Middle frontal gyrus (tissue), 1 donor: ENCODE measurements around the gene MAPK11.

Source experiments
- DNase-seq: peaks from one replicate; pipeline ENCODE4 v3.0.0-alpha.2; 2015; ENCODE audit warnings: low spot score; ENCODE audit errors: extremely low spot score

Gene MAPK11

DNA sequence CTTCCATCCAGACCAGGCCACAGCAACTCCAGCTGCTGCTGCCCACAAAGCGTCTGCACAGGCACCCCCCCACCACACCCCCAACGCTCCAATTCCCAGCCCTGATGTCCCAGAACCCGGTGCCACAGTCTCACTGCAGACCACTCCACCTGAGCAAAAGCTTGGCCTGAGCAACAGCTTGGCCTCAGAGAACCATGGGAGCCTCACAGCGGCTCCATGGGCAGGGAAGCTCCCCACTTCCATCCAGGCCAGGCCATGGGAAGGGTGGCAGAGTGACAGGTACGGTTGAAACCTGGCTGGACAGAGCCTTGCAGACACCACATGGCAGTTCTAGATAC is 24.1 kb upstream of the MAPK11 start:
- DNase-seq: no peak

DNA sequence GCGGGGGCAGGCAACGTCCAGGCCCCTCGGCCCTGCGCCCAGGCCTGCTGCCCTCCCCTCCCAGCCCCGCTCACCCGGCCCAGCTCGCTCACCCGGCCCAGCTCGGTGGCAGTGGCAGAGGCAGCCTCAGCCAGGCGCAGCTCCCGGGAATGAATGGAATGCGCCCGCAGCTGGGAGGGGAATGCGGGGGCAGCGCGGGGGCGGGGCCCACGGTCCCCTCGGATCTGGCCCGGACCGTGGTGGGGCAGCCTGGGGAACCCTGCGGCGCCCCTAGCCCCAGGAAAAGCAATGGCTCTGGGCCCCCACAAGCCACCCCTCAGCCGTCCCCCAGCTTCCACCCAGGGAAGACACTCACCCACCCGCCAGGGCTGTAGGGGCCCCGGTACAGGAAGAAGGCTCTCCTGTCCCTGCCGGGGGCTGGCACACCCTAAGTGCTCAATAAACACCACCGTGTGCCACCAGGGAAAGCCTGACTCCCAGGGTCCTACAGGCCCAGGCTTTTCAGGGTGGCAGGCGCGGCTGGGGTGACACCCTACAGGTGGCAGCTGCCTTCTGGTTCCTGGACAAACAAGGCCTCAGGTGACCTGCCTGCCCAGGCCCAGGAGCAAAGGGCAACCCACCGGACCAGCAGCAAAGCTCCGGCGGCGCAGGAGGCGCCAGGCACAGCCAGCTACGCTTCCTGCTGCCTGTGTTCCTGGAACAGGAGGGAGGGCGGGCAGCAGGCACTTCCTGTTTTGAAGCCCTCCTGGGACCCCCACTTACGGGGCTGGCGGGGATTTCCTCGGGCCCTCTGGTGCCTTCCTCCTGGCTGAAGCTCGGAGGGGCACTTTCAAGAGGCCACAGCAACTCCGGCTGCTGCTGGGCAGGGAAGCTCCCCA is 23.5 kb upstream of the MAPK11 start:
- no peak for DNase-seq

DNA sequence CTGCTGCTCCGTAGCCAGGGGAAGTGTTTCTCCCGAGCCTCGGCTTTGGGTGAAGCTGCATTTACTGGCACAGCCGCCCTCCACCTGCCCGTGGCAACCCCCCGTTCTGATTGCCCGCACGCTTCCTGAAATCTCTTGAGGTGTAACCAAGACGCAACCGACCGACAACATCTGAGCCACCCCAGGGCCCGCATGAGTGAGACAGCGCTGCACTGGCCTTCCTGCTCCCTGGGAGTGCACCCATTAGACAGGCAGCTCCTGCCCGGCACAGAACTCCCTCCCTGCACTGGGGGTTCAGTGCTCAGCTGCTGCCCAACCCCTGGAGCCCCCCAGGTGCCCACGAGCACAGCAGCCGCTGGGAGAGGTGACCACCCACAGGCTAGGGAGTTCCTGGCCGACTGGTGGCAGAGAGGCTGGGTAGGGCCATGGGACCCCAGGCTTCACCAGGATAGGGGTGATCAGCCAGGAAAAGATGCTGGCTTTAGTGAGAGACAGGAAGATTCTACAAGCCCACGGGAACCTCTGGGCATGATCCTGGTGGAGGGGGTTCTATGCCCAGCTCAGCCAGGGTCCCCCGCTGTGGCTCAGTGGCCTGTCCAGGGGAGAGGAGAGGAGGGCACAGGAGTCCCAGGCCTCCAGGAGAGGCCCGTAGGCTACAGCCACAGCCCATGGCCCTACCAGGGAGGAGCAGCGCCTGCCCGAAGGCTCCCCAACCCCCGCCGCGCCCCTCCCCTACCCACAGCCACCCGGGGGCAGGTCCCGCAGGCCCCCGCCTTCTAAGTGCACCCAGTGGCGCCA is 22.7 kb upstream of the MAPK11 start:
- DNase-seq: no peak

DNA sequence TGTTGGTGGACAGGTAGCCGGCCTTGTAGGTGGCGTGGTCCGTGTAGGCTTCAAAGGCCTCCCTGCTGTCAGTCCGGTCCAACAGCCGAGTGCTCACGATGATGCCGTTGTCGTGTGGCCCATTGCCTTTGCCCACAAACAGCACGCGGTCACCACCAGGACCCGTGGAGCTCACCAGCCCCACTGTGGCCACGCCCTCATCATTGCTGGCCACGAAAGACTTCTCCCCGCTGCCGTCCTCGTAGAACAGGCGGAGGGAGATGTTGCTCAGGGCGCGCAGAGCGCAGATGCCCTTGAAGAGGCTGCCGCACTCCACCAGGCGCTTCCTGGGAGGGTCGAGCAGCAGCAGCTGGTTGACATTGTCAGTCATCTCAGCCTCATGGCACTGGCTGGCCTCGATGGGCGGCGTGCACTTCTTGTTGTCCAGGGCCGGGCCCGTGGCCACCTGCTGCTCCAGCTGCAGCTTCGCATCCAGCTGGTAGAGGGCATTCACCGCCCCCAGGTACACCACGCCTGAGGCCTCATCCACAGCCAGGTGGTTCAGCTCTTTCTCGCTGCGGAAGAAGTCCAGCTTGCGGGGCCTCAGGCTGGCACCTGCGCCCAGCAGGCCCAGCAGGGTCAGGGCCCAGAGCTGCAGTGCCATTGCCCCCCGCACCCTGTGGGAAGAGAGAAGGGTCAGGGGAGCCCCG is 19.9 kb upstream of the MAPK11 start:
- no peak for DNase-seq

DNA sequence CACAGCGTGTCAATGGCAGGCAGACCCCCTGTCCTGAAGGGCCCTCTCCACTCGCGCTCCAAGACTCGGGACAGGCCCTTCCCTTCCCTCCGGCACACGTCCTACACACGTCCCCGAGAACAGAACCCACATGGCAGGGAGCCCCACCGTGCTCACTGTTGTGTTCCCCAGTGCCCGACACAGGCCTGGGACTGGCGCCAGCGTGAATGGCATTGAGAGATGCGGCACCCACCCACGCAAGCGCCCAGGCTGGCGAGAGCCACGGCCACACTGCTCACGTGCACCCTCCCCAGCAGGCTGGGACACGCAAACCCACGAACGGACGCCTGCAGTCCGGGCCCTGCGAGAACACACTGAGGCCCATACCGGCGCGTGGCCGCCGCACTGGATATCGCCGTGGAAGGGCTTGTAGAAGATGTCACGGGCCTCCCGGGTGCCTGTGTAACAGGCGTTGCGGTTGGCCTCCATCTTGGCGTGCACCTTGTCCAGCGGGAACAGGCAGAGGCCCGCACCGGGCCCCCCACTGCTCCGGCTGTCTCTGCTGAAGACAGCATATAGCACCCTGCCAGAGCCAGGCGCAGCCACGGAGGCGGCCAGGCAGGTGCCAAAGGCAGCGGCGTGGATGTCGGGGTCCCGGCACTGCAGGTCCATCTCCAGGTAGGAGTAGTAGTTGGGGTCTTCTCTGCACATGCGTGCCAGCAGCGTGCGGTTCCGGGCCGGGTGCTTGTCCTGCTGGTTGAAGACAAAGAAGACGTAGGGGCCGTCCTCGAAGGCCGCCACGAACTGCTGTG is 19.2 kb upstream of the MAPK11 start:
- DNase-seq: no peak

DNA sequence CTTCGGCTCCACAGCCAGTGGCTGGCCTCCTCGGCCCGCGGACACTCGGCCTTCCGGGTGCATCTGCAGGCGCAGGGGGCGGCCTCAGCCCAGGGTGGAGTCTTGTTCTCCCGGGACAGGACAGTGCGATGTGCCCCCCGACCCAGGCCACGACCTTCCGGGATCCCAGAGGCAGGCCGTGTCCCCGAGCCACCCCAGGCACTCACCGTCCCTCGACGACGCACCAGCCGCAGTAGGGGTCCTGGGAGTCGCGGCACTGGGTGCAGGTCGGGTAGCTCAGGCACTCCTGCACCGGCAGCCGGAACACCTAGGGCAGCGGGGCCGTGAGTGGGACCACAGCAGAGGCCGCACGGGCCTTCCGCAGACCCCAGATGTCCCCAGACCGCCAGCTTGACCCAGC is 17.6 kb upstream of the MAPK11 start:
- DNase-seq: no peak

DNA sequence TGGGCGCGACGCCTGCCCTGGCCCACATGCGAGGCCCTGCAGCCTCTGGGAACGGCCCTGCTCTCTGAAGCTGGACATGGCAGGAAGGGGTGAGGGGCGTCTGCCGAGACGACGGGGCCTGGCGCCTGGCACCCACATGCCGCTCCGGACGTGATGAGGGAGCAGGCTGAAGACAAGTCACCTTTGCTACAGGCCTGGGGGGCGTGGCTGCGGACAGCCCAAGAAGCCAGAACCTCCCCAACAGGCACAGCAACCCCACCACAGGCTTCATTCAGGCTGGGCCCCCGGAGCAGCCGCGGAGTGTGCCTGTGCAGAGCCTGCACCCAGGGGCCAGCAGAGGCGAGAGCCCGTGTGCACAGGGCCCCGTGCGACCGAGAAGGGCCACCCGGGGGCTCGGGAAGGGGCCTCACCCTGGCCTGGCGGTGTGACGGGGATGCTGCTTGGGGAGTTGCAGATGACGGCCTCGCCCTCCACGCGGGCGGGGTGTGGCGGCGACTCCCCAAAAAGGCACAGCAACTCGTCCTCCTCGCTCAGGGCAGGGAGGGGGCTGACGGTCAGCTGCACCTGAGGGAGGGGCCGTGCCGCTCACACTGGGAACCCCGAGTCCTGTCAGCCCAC is 16.6 kb upstream of the MAPK11 start:
- DNase-seq: no peak

DNA sequence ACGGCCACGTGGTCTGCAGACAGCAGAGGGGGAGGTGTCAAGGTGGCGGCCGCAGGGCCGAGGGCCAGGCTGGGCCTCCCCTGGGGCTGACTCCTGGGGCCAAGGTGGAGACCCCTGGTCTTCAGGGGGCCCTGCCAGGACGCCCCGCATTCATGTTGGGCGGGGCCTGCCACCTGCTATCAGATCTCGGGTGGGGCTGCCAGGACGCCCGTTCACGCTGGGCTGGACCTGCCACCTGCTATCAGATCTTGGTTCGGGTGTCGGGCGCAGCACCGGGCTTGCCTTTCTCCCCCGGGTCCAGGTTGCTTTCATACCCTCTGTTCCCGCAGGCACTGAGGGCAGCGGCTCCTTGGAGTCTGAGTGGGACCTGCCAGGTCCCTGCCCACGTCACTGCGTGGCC is 16.1 kb upstream of the MAPK11 start:
- DNase-seq: no peak

DNA sequence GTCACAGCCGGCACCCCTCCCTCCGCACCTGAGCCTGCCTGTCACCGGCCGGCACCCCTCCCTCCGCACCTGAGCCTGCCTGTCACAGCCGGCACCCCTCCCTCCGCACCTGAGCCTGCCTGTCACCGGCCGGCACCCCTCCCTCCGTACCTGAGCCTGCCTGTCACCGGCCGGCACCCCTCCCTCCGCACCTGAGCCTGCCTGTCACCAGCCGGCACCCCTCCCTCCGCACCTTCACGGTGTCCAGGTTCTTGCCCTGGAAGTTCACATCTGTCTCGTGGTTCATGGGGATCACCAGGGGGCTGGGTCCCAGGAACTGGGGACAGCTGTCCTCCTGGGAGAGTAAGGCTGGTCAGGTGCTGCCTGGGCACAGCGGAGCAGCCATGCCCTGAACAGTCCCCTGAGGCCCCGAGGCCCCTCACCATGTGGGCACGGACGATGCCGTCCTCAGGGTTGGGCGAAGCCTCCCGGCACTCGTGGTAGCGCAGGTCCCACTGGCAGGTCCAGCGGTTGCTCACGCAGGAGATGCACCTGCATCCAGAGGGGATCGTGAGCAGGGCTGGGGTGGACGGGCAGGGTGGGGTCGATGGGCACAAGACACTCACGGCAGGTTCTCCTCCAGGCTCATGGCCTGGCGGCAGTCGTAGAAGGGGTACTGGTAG is 15.5 kb upstream of the MAPK11 start:
- DNase-seq: no peak

DNA sequence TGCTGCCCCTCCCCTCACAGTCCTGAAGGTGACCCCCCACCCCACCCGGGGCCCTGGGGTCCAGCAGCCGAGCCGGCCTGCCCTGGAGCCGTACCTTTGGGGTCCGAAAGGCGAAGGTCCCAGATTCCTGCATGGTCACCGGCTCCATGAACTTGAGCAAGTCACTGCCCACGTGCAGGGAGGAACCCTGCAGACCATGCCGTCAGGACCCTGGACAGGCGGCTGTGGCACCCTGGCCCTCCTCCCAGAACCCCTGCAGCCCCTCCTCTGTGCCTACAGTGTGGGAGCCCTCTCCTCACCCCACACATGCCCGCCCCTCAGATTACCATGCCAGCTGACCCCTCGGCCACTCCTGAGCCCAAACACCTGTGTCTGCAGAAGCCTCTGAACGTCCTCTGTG is 14.3 kb upstream of the MAPK11 start:
- DNase-seq: no peak

DNA sequence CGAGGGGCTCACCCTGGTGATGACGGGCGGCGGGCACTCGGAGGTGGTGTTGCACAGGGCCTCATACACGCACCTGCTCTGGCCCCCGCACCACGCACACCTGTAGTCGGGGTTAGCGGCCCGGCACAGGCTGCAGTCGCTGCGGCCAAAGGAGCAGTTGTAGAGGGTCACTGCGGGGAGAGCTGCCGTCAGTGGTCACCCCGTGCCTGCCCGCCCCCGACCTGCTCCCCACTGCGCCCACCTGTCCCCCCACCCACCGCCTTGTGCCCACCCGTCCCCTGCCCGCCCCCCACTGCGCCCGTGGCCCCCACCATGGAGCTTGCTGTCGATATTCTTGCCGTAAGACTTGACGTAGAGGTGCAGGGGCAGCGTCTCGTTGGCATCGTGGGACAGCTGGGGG is 13.6 kb upstream of the MAPK11 start:
- no peak for DNase-seq

DNA sequence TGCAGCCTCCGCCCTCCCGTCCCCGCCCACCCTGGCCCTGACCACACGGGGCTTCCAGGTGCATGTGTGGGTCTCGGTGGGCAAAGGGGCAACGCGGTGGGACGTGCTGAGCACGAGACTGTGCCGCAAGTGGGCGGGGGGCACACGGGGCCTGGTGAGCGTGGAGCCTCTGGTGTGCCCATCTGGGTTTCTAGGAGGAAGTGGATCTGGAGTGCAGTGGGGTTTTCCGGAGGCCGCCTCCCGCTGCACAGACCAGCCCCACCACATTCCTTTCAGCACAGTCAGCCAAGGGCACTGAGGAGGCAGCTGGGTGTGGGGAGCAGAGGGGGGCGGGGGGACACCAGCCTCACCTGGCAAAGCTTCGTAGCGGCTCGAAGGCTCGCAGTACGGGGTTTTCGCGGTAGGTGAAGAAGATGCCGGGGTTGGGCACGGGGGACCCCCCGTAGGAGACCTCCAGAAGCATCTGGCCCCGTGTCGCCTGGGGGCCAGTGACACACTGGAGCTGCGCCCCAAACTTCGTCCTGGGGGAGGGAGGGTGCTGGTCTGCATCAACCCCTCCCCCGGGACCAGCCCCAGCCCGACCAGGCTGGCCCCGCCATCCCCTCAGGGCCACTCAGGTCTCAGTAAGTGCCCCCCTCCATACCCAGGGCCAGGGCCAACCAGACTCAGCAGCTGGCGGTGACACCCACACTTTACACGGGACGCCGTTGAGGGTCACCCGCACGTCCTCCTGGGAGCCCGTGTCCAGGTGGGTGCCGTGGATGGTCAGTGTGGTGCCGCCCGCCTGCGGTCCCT is 12.4 kb upstream of the MAPK11 start:
- no peak for DNase-seq

DNA sequence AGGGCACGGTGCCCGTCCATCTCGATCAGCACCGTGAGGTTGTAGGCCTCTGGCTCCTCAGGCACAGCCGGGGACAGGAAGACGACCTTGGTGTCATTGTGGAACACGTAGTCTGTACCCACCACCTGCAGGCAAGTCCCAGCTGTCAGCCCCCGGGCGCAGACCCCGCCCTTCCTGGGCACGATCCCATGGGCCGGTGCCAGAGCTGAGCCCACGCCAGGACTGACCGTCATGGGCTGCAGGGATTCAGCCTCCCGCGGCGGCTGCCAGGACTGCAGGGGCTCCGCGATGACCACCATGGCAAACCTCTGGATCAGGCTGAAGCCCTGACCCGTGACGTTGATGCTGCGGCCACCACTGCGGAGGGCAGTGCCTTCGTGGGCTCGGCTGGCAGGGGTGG is 11.8 kb upstream of the MAPK11 start:
- DNase-seq: no peak

DNA sequence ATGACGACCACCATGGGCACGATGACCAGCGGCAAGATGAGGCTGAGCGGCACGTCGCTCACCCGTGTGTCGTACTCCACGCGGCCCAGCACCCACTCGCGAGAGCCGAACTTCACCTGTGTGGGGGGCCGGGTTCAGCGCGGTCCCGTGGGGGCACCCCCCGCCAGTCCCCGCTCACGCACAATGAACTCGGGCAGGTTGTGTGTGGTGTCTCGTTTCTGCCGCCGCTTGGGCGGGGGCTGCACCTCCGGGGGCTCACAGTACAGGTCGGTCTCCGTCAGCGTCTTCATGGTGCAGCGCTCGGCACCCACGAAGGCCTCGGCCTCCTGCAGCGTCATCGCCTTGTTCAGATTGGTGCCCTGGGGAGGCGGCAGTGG is 11.2 kb upstream of the MAPK11 start:
- DNase-seq: no peak

DNA sequence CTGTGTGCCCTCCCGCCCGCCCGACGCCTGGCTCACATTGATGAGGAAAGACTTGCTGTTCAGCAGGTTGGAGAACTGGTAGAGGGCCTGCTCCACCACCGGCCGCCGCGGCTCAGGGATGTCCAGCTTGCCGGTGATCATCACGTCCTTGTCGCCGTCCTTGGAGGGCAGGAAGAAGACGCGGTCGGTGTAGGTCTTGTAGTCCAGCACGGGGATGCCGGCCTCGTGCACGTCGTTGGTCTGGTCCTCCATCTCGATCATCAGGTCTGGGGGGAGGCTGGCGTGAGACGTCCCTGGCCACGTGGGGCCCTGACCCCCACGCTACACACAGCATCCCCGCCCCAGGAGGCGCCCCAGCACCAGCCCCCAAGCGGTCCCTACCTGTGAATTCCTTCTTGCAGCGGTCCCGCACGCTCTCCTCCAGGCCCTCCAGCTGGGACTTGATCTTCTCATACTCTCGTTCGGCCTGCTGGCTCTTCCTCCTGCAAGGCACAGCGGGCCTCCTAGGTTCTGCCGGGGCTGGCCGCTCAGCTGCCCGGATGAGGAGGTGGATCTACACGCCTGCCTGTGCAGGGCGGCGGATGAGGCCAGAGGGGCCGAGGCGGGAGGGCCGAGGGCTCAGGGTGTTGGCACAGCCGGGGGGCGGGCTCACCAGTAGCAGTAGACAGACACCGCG is 10.7 kb upstream of the MAPK11 start:
- no peak for DNase-seq

DNA sequence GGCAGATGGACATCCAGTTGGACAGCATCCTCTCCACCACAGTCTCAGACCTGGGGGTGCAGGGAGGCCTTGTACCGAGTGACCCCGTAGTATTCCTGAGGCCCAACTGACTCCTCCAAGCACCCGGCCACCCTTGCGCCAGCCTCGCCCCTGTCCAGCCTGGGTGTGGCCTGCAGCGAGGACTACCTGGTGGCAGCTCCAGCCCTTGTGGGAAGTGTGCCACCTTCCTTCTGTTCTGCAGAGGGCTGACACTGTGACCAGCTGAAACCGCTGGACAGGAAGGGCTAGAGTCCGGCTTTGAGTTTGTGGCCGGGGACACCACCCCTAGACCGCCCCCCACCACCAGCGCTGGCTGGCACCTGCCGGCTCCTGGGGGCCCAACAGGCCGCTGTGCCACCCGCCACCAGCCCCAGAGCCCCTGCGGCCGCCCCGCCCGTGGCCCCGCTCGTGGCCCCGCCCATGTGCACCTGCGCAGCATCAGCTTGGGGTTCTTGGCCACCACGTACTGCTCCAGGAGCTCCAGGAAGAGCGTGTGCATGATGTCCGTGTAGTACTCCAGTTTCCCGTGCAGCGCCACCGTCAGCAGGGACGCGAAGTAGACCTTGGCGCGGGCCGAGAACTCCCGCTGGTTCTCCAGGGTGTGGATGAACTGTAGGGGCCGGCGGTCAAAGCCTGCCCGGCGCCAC is 10.0 kb upstream of the MAPK11 start:
- no peak for DNase-seq

DNA sequence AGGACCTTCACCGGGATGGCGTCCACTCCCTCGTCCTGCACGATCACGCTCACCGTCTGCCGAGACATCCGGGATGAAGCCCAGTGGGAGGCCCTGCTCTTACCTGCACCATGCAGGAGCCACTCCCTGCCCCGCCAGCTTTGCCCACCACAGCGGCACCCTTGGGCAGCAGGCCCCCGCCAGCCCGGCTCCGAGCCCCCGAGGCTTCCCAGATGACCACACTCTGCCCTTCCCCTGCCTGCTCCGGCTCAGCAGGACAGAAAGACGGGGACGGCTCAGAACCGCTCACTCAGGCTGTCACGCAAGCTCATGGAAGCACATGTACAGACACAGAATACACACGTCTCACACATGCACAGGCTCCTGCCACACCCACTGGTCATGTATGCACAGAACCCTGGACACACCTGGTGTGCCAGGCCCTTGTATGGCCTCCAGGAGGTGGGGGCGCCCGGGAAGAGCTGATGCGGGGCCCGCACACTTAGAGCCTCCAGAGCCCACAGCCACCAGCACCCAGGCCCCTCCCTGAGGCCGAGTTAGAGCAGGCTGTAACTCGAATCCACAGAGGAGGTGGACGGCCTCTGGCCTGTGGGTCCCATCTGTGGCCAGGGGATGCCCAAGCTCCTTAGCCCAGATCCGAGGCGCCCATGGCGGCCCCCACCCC is 8.9 kb upstream of the MAPK11 start:
- no peak for DNase-seq

DNA sequence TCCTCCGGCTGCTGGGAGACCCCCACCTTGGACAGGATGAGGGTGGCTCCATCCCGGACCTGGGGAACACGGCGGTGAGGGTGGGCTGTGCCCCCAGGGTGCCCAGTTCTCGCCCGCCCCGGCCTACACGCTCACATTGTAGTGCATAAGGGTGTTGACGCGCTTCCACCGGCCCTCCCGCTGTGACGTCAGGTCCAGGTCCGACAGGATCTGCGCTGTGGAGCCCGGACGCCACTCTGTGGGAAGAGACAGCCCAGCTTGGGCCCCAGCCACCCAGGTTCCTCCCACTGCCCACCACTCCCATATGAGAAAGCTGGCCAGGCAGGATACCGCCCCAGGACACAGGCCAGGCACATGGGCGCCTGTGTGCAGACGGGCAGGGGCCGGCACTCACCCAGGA is 8.3 kb upstream of the MAPK11 start:
- DNase-seq: no peak
